Subcutaneous abdominal adipose tissue (tissue), 5 donors: Measurements from ENCODE around the gene POU6F1.

Experiments used
- H3K27ac ChIP-seq: one replicate; pipeline ENCODE4 v1.7.0; 2013; ENCODE audit warnings: low read depth, mild to moderate bottlenecking, inconsistent platforms, low read length, moderate library complexity
- H3K27me3 ChIP-seq, 5 donors: one replicate each; pipeline ENCODE4 v1.7.0; 2013; ENCODE audit warnings: low read length in 5 of 5, inconsistent platforms in 1 of 5; ENCODE audit not compliant: control insufficient read depth in 5 of 5, insufficient read depth in 4 of 5
- H3K36me3 ChIP-seq, 5 donors: one replicate each; pipeline ENCODE4 v1.7.0; 2013; ENCODE audit warnings: low read length in 5 of 5; ENCODE audit not compliant: control insufficient read depth in 5 of 5, insufficient read depth in 5 of 5
- H3K4me1 ChIP-seq, 5 donors: one replicate each; pipeline ENCODE4 v1.7.0; 2013; ENCODE audit warnings: low read length in 5 of 5, mild to moderate bottlenecking in 3 of 5, moderate library complexity in 1 of 5; ENCODE audit not compliant: control insufficient read depth in 5 of 5, insufficient read depth in 5 of 5
- H3K4me3 ChIP-seq, 5 donors: one replicate each; pipeline ENCODE4 v1.7.0; 2013; ENCODE audit warnings: low read length in 5 of 5, low read depth in 1 of 5
- H3K9ac ChIP-seq, 5 donors: one replicate each; pipeline ENCODE4 v1.7.0; 2013; ENCODE audit warnings: low read length in 5 of 5, mild to moderate bottlenecking in 4 of 5, moderate library complexity in 3 of 5
- H3K9me3 ChIP-seq, 5 donors: one replicate each; pipeline ENCODE4 v1.7.0; 2013; ENCODE audit warnings: low read length in 5 of 5; ENCODE audit not compliant: control insufficient read depth in 5 of 5
- donor health status: healthy.
- donor health status: healthy.
- donor health status: healthy.
- donor health status: healthy.
- donor health status: healthy.

POU6F1 gene

DNA sequence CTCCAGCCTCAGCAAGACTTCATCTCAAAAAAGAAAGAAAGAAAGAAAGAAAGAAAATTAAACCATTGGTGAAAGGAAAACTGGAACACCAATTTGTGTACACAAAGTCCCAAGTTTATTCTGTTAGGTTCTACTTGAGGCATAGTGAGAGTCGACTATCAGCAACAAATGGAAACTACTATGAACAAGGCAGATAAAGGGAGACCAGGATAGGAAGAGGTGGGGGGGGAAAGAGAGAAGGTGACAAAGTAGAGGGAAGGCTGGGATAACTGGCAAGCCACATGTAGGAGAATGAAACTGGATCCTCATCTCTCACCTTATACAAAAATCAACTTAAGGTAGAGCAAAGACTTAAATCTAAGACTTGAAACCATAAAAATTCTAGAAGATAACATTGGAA is 70.6 kb downstream of the POU6F1 start:
- Histone ChIP-seq H3K4me3 (no peak overlapping the region), H3K4me1 (no peaks in the 10 kb centered on the region), H3K27ac (no peak overlapping the region), H3K9me3 (no peaks in the 10 kb centered on the region), H3K9ac (no peak overlapping the region), H3K36me3 (no peaks in the 10 kb centered on the region), H3K27me3 (no peaks in the 10 kb centered on the region)

DNA sequence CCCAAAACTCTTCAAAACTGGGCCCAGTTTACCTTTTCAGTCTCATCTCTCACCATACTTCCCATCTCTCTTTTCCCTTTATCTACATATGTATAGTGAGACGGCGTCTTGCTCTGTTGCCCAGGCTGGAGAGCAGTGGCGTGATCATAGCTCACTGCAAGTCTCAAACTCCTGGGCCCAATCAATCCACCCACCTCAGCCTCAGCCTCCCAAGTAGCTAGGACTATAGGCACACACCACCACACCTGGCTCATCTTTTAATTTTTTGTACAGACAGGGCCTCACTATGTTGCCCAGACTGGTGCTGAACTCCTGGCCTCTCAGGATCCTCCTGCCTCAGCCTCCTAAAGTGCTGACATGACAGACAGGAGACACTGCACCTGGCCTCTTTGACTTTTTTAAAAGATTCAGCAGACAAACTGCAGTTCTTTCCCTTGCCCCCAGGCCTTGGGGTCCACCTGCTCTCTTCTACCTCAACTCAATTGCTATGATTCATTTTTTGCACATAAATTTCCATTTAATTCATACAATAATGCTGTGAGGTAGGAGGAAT is 78.5 kb downstream of the POU6F1 start:
- Histone ChIP-seq H3K9me3 (no peaks in the 10 kb centered on the region), H3K36me3 (peaks cover 0 to 12% (median 10%) of the 10 kb centered on the region in 5 donors), H3K9ac (no peak overlapping the region), H3K27ac (no peak overlapping the region), H3K4me1 (peaks cover 0 to 6% (median 3%) of the 10 kb centered on the region in 5 donors), H3K27me3 (no peaks in the 10 kb centered on the region), H3K4me3 (no peak overlapping the region)
